ENCODE data around the gene PCSK6. TPM values are rescaled to one million over a fixed set of nuclear protein-coding genes. Genes with fewer than 3 reads are reported as not detected.

The PCSK6 gene
- total RNA-seq, 2 experiments from 2014 or later, result 2.7 to 3.0 TPM

DNA sequence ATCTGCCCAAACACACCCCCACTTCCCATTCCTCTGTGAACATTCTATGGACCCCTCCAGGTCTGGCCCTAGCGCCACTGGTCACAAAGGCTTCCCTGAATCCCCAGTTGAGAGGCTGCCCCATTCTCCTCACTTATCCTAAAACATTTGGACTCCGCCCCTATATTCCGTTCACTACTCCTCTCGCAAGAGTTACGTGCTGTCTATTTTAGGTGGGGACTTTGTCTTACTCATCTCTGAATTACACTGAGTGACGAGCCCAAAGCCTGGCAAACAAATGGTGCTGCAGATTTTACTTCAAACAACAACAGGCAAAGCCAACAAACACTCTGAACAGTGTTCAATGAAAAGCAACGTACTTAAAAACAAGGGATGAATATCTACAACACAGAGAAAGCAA is 14.5 kb downstream of the PCSK6 start:
- TF ChIP-seq, protein P1, sequence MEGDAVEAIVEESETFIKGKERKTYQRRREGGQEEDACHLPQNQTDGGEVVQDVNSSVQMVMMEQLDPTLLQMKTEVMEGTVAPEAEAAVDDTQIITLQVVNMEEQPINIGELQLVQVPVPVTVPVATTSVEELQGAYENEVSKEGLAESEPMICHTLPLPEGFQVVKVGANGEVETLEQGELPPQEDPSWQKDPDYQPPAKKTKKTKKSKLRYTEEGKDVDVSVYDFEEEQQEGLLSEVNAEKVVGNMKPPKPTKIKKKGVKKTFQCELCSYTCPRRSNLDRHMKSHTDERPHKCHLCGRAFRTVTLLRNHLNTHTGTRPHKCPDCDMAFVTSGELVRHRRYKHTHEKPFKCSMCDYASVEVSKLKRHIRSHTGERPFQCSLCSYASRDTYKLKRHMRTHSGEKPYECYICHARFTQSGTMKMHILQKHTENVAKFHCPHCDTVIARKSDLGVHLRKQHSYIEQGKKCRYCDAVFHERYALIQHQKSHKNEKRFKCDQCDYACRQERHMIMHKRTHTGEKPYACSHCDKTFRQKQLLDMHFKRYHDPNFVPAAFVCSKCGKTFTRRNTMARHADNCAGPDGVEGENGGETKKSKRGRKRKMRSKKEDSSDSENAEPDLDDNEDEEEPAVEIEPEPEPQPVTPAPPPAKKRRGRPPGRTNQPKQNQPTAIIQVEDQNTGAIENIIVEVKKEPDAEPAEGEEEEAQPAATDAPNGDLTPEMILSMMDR (IDR thresholded peaks at IDR 0.05), result no peak
- H3K27ac Mint-ChIP-seq, result no peak overlapping the region
- peaks cover 7% of the 10 kb centered on the region for H3K27me3 Mint-ChIP-seq
- POLR2A ChIA-PET, result no interaction called here
- CTCF ChIA-PET, result no interaction called here
- no peak overlapping the region for H3K4me3 Mint-ChIP-seq
- ATAC-seq, result no peak
- intact Hi-C loops (cut with micrococcal nuclease), result no loop called here
- no peaks in the 10 kb centered on the region for H3K9me3 Mint-ChIP-seq
- H3K36me3 Mint-ChIP-seq (ENCODE audit: low read depth), result no peaks in the 10 kb centered on the region
- no peak for DNase-seq
- H3K4me1 Mint-ChIP-seq (ENCODE audit: low read depth), result no peaks in the 10 kb centered on the region

DNA sequence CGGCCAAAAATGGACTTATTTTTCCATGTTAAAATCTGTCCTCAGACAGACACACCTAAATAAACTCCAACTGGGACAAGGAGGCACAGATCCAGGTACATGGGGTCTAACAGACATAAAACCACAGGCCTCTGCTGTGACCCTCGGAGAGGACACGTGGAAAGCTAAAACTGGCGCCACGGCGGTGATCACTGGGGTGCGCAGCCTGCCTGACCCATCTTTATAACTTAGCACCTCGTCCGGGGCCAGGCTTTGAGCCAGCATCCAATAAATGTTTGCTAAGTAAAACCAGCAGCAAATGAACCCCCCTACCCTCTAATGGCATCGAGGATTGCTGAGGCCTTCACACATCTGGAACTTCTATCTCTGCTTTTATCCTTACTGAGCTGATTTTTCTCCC is 15.3 kb downstream of the PCSK6 start:
- Mint-ChIP-seq H3K4me1 (ENCODE audit: low read depth) (no peaks in the 10 kb centered on the region), H3K27me3 (peaks cover 7% of the 10 kb centered on the region), H3K9me3 (no peaks in the 10 kb centered on the region), H3K36me3 (ENCODE audit: low read depth) (no peaks in the 10 kb centered on the region), H3K4me3 (no peak overlapping the region), H3K27ac (no peak overlapping the region)
- ATAC-seq (no peak), DNase-seq (no peak)
- ChIA-PET CTCF (no interaction called here), POLR2A (no interaction called here)
- TF ChIP-seq, protein P1 (IDR thresholded peaks at IDR 0.05), result no peak
- intact Hi-C loops (cut with micrococcal nuclease), result no loop called here

DNA sequence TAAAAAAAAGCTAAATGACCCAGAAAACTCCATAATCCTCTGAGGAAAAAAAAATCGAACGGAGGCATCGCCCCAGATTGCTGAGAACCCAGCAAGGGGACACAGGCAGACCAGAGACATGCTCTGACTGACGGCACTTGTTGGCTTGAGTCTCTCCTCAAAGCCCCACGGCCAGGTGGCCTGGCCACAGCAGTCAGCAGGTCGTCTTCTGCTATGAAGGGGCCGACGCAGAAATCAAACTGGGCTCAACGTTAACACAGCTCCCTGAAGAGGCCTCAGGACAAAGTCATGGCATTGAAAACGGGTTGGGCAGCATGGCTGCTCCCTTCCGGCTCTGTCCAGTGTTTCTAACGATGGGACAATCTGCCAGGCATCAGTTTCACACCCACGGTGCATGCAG is 17.5 kb downstream of the PCSK6 start:
- ChIA-PET POLR2A (no interaction called here), CTCF (no interaction called here)
- H3K36me3 Mint-ChIP-seq (ENCODE audit: low read depth), result no peaks in the 10 kb centered on the region
- H3K4me3 Mint-ChIP-seq, result no peak overlapping the region
- no peak overlapping the region for H3K27ac Mint-ChIP-seq
- TF ChIP-seq, protein P1 (IDR thresholded peaks at IDR 0.05), result no peak
- intact Hi-C loops (cut with micrococcal nuclease), result no loop called here
- H3K27me3 Mint-ChIP-seq, result peaks cover 7% of the 10 kb centered on the region
- no peak for DNase-seq
- H3K4me1 Mint-ChIP-seq (ENCODE audit: low read depth), result no peaks in the 10 kb centered on the region
- no peaks in the 10 kb centered on the region for H3K9me3 Mint-ChIP-seq
- ATAC-seq, result no peak

- Mint-ChIP-seq H3K4me1 (ENCODE audit: low read depth) (no peaks in the 10 kb centered on the region), H3K27ac (no peak overlapping the region), H3K4me3 (no peak overlapping the region), H3K9me3 (peaks cover 4% of the 10 kb centered on the region), H3K27me3 (peaks cover 12% of the 10 kb centered on the region), H3K36me3 (ENCODE audit: low read depth) (no peaks in the 10 kb centered on the region)
- intact Hi-C loops (cut with micrococcal nuclease), result no loop called here
- TF ChIP-seq, protein P1 (IDR thresholded peaks at IDR 0.05), result no peak
- DNase-seq (no peak), ATAC-seq (no peak)
- POLR2A ChIA-PET, result no interaction called here
- CTCF ChIA-PET, result no interaction called here
Measured at GRCh38 chr15:101470548-101471239, 18.8 kb downstream of the PCSK6 start.

- H3K27me3 Mint-ChIP-seq, result peaks cover 11% of the 10 kb centered on the region
- TF ChIP-seq, protein P1 (IDR thresholded peaks at IDR 0.05), result no peak
- no peak overlapping the region for H3K4me3 Mint-ChIP-seq
- H3K36me3 Mint-ChIP-seq (ENCODE audit: low read depth), result no peaks in the 10 kb centered on the region
- peaks cover 7% of the 10 kb centered on the region for H3K9me3 Mint-ChIP-seq
- no peak for ATAC-seq
- no peak for DNase-seq
- H3K27ac Mint-ChIP-seq, result no peak overlapping the region
- CTCF ChIA-PET, result interaction anchor here (1.2 kb wide), 1 partner anchor 32 kb away, joined by 3 read pairs; no protein-coding TSS in a partner anchor
- intact Hi-C loops (cut with micrococcal nuclease), result loop anchor here (10.0 kb wide), 1 partner anchor 65 kb away; no protein-coding TSS in a partner anchor
- H3K4me1 Mint-ChIP-seq (ENCODE audit: low read depth), result no peaks in the 10 kb centered on the region
- POLR2A ChIA-PET, result no interaction called here
Measured at GRCh38 chr15:101469520-101470288, 19.8 kb downstream of the PCSK6 start.
